Measurements from ENCODE around the gene TCAIM.

The TCAIM gene

DNA sequence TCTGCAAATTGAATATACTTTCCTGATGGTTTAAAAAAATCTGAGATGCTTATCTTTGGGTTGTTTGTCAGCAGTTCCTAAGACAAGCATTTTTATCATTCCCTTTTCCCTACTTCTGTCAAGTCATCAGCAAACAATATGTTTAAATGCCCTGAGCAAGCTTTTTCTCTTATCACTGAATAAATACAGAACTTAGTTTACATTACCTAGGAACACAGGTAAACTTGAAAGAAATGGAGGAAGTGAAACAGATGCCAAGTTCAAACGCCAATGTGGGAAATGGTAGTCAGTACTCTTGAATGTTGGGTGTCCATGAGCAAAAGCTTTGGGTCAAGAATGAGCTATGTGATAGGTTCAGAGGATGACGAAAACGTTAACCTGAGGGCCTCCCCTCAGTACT lies 17.2 kb upstream of the TCAIM start:
- POLR2A ChIA-PET: no interaction called here

DNA sequence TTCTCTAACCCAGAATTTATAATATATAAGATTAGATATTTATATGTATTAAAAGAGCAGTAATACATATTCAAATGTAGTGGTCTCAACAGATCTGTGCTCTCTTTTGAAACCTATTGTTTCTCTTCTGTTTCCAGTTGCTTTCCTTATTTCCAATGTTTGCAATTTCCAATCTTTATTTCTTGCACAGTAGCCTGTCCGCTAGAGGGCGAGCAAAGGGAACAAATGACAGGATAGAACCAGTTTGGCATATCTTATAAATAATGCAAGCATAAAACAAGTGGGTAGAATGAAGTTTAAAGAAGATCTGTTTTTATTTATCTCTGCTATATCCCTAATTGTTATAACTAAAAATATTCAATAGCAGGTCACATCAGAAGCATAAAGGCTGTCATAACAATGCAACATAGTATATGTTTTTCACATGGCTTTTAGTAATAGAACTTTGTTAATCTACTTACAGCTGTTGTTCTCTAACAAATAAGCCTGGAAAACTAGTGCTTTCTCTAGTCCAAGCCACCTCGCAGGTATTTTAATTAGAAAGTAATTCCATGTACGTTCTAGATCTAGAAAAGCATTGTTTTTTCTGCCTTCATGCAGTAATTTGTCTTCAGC lies 15.1 kb upstream of the TCAIM start:
- no peaks in the 10 kb centered on the region for H3K9me3 ChIP-seq (ENCODE audit: control insufficient read depth, insufficient read depth, low read depth, low read length)
- H3K27ac ChIP-seq (ENCODE audit: extremely low read depth, low read depth, low read length): no peak overlapping the region
- no peaks in the 10 kb centered on the region for H3K36me3 ChIP-seq (ENCODE audit: control insufficient read depth in 2 of 2, insufficient read depth in 1 of 2, low read length in 2 of 2)
- ChIA-PET CTCF (interaction anchor here (0.6 to 2.5 kb wide), 10 partner anchors 8 to 465 kb away, joined by 3 to 11 read pairs (median 3); no protein-coding TSS in a partner anchor), POLR2A (no interaction called here)
- no peak overlapping the region for H3K4me3 ChIP-seq (ENCODE audit: low read depth, low read length)
- no peak for TF ChIP-seq ZBTB1 (tag by site-specific recombination; IDR thresholded peaks at IDR 0.05)
- no peak for TF ChIP-seq ZNF335 (tag by site-specific recombination; conservative IDR thresholded peaks at IDR 0.05)
- no peak for TF ChIP-seq SCRT2 (tag by site-specific recombination; IDR thresholded peaks at IDR 0.05)
- no peak for TF ChIP-seq ZNF169 (tag by site-specific recombination; IDR thresholded peaks at IDR 0.05)
- TF ChIP-seq ZNF654 (tag by site-specific recombination; IDR thresholded peaks at IDR 0.05; ENCODE audit: low read depth): peak; percentile 74
- TF ChIP-seq, protein P1, sequence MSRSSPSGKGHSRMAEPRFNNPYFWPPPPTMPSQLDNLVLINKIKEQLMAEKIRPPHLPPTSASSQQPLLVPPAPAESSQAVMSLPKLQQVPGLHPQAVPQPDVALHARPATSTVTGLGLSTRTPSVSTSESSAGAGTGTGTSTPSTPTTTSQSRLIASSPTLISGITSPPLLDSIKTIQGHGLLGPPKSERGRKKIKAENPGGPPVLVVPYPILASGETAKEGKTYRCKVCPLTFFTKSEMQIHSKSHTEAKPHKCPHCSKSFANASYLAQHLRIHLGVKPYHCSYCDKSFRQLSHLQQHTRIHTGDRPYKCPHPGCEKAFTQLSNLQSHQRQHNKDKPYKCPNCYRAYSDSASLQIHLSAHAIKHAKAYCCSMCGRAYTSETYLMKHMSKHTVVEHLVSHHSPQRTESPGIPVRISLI (tag by site-specific recombination; IDR thresholded peaks at IDR 0.05): no peak
- no peak for TF ChIP-seq ZNF16 (tag by site-specific recombination; IDR thresholded peaks at IDR 0.05; ENCODE audit: low read depth)
- TF ChIP-seq, protein P2, sequence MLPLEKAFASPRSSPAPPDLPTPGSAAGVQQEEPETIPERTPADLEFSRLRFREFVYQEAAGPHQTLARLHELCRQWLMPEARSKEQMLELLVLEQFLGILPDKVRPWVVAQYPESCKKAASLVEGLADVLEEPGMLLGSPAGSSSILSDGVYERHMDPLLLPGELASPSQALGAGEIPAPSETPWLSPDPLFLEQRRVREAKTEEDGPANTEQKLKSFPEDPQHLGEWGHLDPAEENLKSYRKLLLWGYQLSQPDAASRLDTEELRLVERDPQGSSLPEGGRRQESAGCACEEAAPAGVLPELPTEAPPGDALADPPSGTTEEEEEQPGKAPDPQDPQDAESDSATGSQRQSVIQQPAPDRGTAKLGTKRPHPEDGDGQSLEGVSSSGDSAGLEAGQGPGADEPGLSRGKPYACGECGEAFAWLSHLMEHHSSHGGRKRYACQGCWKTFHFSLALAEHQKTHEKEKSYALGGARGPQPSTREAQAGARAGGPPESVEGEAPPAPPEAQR (tag by site-specific recombination; IDR thresholded peaks at IDR 0.05): no peak
- TF ChIP-seq, protein P3, sequence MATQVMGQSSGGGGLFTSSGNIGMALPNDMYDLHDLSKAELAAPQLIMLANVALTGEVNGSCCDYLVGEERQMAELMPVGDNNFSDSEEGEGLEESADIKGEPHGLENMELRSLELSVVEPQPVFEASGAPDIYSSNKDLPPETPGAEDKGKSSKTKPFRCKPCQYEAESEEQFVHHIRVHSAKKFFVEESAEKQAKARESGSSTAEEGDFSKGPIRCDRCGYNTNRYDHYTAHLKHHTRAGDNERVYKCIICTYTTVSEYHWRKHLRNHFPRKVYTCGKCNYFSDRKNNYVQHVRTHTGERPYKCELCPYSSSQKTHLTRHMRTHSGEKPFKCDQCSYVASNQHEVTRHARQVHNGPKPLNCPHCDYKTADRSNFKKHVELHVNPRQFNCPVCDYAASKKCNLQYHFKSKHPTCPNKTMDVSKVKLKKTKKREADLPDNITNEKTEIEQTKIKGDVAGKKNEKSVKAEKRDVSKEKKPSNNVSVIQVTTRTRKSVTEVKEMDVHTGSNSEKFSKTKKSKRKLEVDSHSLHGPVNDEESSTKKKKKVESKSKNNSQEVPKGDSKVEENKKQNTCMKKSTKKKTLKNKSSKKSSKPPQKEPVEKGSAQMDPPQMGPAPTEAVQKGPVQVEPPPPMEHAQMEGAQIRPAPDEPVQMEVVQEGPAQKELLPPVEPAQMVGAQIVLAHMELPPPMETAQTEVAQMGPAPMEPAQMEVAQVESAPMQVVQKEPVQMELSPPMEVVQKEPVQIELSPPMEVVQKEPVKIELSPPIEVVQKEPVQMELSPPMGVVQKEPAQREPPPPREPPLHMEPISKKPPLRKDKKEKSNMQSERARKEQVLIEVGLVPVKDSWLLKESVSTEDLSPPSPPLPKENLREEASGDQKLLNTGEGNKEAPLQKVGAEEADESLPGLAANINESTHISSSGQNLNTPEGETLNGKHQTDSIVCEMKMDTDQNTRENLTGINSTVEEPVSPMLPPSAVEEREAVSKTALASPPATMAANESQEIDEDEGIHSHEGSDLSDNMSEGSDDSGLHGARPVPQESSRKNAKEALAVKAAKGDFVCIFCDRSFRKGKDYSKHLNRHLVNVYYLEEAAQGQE (tag by site-specific recombination; IDR thresholded peaks at IDR 0.05): no peak
- no peaks in the 10 kb centered on the region for H3K4me1 ChIP-seq (ENCODE audit: control insufficient read depth, insufficient read depth, low read length)

More for the DNA sequence above, 17.2 kb upstream of the TCAIM start:
- TF ChIP-seq ZNF394 (tag by site-specific recombination; IDR thresholded peaks at IDR 0.05; ENCODE audit: borderline replicate concordance) (no peak), HOXC10 (CRISPR knock-in tag; IDR thresholded peaks at IDR 0.05) (no peak), HOXA7 (CRISPR knock-in tag; IDR thresholded peaks at IDR 0.05; ENCODE audit: borderline replicate concordance) (no peak), ZNF777 (tag by site-specific recombination; IDR thresholded peaks at IDR 0.05; ENCODE audit: borderline replicate concordance) (no peak), KLF16 (tag by site-specific recombination; IDR thresholded peaks at IDR 0.05) (no peak)
- TF ChIP-seq, protein P4, sequence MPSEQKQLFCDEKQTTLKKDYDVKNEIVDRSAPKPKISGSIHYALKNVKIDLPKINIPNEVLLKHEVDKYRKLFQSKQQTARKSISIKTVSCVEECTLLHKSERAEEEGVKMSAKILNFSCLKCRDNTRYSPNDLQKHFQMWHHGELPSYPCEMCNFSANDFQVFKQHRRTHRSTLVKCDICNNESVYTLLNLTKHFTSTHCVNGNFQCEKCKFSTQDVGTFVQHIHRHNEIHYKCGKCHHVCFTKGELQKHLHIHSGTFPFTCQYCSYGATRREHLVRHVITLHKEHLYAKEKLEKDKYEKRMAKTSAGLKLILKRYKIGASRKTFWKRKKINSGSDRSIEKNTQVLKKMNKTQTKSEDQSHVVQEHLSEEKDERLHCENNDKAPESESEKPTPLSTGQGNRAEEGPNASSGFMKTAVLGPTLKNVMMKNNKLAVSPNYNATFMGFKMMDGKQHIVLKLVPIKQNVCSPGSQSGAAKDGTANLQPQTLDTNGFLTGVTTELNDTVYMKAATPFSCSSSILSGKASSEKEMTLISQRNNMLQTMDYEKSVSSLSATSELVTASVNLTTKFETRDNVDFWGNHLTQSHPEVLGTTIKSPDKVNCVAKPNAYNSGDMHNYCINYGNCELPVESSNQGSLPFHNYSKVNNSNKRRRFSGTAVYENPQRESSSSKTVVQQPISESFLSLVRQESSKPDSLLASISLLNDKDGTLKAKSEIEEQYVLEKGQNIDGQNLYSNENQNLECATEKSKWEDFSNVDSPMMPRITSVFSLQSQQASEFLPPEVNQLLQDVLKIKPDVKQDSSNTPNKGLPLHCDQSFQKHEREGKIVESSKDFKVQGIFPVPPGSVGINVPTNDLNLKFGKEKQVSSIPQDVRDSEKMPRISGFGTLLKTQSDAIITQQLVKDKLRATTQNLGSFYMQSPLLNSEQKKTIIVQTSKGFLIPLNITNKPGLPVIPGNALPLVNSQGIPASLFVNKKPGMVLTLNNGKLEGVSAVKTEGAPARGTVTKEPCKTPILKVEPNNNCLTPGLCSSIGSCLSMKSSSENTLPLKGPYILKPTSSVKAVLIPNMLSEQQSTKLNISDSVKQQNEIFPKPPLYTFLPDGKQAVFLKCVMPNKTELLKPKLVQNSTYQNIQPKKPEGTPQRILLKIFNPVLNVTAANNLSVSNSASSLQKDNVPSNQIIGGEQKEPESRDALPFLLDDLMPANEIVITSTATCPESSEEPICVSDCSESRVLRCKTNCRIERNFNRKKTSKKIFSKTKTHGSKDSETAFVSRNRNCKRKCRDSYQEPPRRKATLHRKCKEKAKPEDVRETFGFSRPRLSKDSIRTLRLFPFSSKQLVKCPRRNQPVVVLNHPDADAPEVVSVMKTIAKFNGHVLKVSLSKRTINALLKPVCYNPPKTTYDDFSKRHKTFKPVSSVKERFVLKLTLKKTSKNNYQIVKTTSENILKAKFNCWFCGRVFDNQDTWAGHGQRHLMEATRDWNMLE (tag by site-specific recombination; conservative IDR thresholded peaks at IDR 0.05; ENCODE audit: low read depth): no peak
- TF ChIP-seq, protein P5, sequence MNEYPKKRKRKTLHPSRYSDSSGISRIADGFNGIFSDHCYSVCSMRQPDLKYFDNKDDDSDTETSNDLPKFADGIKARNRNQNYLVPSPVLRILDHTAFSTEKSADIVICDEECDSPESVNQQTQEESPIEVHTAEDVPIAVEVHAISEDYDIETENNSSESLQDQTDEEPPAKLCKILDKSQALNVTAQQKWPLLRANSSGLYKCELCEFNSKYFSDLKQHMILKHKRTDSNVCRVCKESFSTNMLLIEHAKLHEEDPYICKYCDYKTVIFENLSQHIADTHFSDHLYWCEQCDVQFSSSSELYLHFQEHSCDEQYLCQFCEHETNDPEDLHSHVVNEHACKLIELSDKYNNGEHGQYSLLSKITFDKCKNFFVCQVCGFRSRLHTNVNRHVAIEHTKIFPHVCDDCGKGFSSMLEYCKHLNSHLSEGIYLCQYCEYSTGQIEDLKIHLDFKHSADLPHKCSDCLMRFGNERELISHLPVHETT (tag by site-specific recombination; IDR thresholded peaks at IDR 0.05): no peak
- TF ChIP-seq, protein P6, sequence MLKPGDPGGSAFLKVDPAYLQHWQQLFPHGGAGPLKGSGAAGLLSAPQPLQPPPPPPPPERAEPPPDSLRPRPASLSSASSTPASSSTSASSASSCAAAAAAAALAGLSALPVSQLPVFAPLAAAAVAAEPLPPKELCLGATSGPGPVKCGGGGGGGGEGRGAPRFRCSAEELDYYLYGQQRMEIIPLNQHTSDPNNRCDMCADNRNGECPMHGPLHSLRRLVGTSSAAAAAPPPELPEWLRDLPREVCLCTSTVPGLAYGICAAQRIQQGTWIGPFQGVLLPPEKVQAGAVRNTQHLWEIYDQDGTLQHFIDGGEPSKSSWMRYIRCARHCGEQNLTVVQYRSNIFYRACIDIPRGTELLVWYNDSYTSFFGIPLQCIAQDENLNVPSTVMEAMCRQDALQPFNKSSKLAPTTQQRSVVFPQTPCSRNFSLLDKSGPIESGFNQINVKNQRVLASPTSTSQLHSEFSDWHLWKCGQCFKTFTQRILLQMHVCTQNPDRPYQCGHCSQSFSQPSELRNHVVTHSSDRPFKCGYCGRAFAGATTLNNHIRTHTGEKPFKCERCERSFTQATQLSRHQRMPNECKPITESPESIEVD (tag by site-specific recombination; IDR thresholded peaks at IDR 0.05): no peak
- Histone ChIP-seq H3K4me3 (ENCODE audit: low read depth, low read length) (no peak overlapping the region), H3K9me3 (ENCODE audit: control insufficient read depth, insufficient read depth, low read depth, low read length) (no peaks in the 10 kb centered on the region), H3K36me3 (ENCODE audit: control insufficient read depth in 2 of 2, insufficient read depth in 1 of 2, low read length in 2 of 2) (no peaks in the 10 kb centered on the region), H3K27ac (ENCODE audit: extremely low read depth, low read depth, low read length) (no peak overlapping the region), H3K4me1 (ENCODE audit: control insufficient read depth, insufficient read depth, low read length) (no peaks in the 10 kb centered on the region)
- CTCF ChIA-PET: interaction anchor here (0.8 to 1.2 kb wide), 2 partner anchors 10 to 19 kb away, joined by 3 read pairs; no protein-coding TSS in a partner anchor

Data from HEK293 (cell line).